DND-41 (cell line): ENCODE results near the gene MITF.

Experiments
- CTCF ChIP-seq: IDR thresholded peaks from 2 replicates; pipeline ENCODE4 v1.5.1; 2012; ENCODE audit warnings: borderline replicate concordance, low read length, moderate library complexity, mild to moderate bottlenecking; ENCODE audit not compliant: poor library complexity, severe bottlenecking; ENCODE audit errors: extremely low read depth
- EZH2 ChIP-seq: IDR thresholded peaks from 3 replicates; pipeline ENCODE4 v1.6.1; 2012; ENCODE audit warnings: borderline replicate concordance, low read depth, mild to moderate bottlenecking, moderate library complexity, low read length, inconsistent platforms; ENCODE audit not compliant: severe bottlenecking

DNA sequence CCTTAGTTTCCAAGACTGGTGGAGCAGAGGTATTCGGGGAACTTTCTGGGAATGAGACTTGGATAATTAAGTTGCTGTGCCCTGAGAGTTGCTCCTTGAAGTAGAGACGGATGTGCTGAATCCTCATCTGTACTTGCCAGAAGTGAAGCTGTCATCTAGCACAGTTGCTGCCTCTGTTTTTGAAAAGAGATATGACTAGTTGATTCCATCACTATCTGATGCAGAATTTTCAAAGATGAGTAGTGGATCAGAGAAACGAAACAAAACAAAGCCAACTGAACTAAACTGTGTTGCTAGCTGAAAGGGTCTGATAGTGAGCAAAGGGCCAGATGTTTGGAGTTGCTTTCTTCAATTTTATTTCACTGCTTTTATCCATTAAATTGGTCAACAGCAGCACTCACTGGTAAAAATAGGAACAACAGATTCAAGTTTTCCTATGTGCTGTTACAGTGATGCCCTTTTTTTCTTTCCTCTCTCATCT lies 52.7 kb downstream of the MITF start:
- TF ChIP-seq CTCF = no peak
- no peak for TF ChIP-seq EZH2
